Uterus (tissue), 2 donors: Measurements from ENCODE around the gene CES4A.

Experiments
- CTCF ChIP-seq, 4 experiments: fragments of 200-600 bp in 2 of 4; fragments of 450-650 bp in 2 of 4; sonication (generic) in 2 of 4; IDR thresholded peaks; one replicate each; pipeline ENCODE4 v1.5.1; 2016 to 2019; ENCODE audit warnings: antibody characterized with exemption in 4 of 4, mild to moderate bottlenecking in 2 of 4, moderate library complexity in 1 of 4
- POLR2A ChIP-seq, 2 donors: fragments of 450-650 bp; IDR thresholded peaks; one replicate each; pipeline ENCODE4 v1.6.1; 2016; ENCODE audit warnings: antibody characterized with exemption in 2 of 2, mild to moderate bottlenecking in 1 of 2, moderate library complexity in 1 of 2

- TF ChIP-seq CTCF (IDR thresholded peaks at IDR 0.05) (no peak), POLR2A (IDR thresholded peaks at IDR 0.05) (no peak)
Observed at GRCh38 chr16:67034487-67034886, 46.1 kb downstream of the CES4A start.
